AG20443 (cell line): Measurements from ENCODE around the gene C19orf53.
"Not testable (repeated sequence)": the region's sequence is repeated elsewhere in the genome, so short reads cannot be mapped to it uniquely, and the experiment has no call there.

Source experiments
- DNase-seq: peaks from one replicate; pipeline ENCODE4 v3.0.0; 2012; ENCODE audit warnings: low spot score, mixed read lengths

The C19orf53 gene

GRCh38 chr19:13774217-13775191, at the start of gene C19orf53:
C19orf53 (plus strand) TSS chr19:13774456; CDS start chr19:13774478, 22 bp downstream.
- peak; percentile 94 for DNase-seq

DNA sequence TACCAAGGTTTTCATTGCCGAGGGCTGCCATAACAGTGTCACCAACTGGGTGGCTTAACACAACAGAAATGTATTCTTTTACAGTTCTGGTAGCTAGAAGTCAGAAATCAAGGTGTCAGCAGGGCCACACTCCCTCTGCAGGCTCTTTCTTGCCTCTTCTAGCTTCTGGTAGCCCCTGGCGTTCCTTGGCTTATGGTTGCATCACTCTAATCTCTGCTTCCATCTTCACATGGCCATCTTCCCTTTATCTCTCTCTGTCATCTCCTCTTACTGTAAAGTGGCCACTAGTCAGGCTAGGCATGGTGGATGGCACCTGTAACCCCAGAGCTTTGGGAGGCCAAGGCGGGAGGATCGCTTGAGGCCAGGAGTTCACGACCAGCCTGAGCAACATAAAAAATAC, 47.9 kb upstream of the C19orf53 start:
- DNase-seq: no peak

- peak; percentile 56 for DNase-seq
Measured at GRCh38 chr19:13727798-13728197, 46.5 kb upstream of the C19orf53 start.

GRCh38 chr19:13729859-13730258, 44.4 kb upstream of the C19orf53 start:
- no peak for DNase-seq

DNA sequence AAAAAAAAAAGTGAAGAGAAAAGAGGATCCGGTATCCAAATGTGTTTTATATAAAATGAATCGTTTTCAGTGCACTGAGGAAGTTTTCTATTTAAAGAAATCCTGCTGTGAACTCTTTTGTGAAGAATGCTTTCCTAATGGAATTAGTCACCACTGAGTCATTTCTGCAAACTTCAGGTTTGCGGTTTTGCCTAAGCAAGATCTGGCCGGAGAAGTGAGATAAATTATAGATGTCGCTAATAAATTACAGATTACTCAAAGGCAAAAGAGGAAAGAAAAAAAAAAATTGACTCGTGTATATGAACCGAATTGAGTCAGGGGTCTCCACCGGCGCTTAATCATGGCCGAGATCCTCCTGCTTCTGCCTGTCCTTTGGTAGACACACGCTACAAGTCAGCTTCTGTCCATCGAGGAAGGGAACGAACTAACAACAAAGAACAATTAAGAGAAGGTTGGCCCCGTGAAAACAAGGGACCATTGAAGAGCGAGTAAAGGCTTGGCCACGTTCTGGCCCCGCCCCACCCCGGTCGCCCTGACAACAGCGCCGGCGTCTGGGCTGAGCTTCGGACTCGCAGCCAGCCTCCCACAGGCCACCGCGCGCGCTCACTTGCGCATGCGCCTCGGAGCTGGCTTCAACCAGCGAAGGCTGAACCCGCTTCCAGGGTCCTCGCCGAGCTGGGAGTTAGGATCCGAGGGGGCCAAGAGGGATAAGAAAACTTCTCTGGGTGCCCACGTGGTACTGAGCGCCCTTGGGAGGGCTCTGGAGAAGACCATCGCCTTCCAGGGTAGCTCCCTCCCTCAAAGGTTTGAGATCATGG, 42.9 kb upstream of the C19orf53 start:
- DNase-seq: peak; percentile 98

- DNase-seq: no peak
Measured at GRCh38 chr19:13732337-13732736, 41.9 kb upstream of the C19orf53 start.

DNA sequence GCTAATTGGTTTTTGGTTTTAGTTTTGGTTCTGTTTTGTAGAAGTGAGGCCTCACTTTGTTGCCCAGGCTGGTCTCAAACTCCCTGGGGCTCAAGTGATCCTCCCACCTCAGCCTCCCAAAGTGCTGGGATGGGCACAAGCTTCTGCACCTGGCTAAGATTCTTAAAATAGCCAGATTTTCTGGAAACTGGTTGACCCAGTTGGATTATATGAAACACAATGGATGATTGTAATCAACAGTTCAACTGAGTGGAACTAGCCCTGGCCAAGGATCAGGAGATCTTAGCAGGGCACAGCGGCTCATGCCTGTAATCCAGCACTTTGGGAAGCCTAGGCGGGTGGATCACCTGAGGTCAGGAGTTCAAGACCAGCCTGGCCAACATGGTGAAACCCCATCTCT, 39.5 kb upstream of the C19orf53 start:
- DNase-seq: no peak

DNA sequence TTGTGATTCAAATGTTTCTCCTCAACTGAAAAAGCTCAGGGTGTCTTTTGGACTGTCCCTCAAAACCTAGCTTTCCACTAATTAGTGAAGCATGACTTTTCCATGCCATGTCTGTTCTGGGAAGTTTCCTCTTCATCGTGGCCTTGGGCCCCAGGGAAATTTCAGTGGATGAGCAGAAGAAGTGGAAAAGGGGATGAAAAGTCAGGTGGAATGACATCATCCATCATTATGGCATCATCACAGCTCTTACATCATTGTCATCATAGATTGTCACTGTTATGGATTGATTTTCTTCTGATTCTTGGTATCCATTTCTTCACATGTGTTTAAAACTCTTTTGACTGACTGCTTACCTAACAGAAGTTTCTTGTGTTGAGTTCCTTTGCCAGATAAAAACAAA, 36.2 kb upstream of the C19orf53 start:
- DNase-seq: no peak

DNA sequence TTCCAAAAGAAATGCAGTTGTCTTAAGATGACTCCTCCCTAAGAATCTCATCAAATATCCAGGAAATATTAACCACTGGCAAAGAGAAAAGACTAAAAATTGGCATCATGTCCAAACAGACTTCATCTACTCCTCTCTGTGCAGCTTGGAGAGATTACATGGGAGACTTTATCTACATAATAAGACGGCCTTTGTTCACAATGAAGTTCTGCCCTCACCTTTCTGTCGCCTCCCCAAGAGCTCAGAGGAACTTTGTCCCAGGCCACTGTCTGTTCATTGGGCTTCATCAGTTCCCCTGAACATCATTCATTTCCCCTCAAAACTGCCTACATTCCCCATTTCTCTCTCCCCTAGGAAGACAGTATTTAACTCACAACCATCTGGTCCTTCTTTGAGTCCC, 32.4 kb upstream of the C19orf53 start:
- no peak for DNase-seq

- DNase-seq: no peak
Measured at GRCh38 chr19:13742756-13743155, 31.5 kb upstream of the C19orf53 start.

- DNase-seq: no peak
Measured at GRCh38 chr19:13744174-13744573, 30.1 kb upstream of the C19orf53 start.

DNA sequence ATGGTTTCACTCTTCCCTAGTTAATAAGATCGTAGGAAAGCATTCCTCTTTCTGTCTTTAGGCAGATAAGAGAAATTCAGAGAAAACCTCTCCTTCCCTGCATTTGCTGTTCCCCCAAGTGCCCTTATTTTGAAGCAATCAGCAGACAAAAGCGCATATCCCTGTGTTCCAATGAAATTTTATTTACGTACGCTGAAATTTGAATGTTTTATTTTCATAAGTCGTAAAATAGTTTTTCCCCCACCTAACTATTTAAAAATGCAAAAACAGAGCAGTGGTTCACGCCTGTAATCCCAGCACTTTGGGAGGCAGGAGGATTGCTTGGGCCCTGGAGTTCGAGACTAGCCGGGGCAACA, 27.2 kb upstream of the C19orf53 start:
- DNase-seq: no peak

DNA sequence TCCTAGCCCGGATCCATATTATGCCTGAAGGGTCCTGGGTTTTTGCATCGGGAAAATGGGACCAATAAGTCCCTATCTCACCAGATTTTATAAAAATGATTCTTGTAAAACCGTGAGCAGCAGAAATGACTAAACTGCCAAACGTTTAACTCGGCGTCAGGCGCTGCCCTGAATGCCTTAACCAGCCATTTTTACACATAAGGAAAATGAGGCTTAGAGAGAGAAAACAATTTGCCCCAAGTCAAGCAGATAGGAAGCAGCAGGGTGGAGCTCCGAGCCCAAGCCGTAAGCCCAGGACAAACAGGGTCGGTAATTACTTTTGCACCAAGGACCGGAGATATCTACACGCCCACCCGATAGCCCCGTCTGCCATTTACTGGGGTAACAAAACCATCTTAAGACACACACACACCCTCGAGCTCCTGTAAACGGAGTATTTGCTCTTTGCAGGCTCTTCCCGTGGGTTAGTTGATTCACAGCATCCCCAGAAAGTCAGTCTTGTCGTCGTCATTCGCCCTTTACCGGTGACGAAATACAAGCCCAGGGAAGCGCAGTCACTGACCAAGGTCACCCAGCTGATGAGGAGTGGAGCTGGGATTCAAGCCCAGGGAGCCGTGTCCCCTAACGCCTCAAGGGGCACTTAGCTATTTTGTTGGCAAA, 26.0 kb upstream of the C19orf53 start:
- peak; percentile 48 for DNase-seq

- no peak for DNase-seq
Measured at GRCh38 chr19:13751436-13751835, 22.8 kb upstream of the C19orf53 start.

- DNase-seq: not testable (repeated sequence)
Measured at GRCh38 chr19:13753622-13754021, 20.6 kb upstream of the C19orf53 start.

- no peak for DNase-seq
Measured at GRCh38 chr19:13756210-13756609, 18.0 kb upstream of the C19orf53 start.

DNA sequence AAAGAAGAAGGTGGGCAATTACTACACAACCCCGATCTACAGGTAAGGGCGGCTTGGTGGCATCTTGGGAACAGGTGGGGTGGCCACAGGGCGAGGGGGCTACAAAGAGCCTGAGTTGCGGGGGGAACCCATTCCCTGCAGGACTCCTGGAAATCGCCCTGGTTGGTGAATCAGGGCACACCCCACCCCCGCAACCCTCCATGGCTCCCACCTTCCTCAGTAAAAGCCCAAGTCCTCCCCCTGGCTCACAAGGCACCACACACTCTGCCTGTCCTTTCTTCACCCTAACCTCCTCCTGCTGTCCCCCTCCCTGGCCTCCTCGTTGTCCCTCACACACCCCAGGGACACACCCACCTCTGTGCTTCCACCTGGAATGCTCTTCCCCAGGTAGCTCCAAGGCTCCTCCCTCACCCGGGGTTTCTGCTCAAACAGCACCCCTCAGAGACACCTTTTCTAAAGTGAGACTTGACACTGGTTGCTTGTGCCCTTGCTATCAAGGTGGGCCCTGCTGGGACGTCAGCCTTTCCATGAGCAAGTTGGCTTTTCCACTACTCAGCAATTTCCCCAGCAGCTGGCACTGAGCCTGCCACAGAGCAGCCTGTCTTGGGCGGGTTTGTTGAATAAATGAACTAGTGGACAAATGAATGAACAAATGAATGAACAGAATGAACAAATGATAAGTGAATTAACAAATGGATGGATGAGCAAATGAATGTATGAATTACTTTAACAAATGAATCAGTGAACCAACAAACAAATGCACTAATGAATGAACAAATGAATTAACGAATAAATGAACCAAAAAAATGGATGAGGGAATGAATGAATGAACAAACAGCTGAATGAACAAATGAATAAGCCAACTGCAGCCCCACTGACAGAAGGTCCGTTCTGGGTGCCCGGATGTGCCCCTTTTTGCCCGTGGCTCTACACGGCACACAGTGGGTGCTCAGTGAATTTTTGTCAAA, 16.2 kb upstream of the C19orf53 start:
- no peak for DNase-seq

- DNase-seq: no peak
Measured at GRCh38 chr19:13758795-13759194, 15.5 kb upstream of the C19orf53 start.

DNA sequence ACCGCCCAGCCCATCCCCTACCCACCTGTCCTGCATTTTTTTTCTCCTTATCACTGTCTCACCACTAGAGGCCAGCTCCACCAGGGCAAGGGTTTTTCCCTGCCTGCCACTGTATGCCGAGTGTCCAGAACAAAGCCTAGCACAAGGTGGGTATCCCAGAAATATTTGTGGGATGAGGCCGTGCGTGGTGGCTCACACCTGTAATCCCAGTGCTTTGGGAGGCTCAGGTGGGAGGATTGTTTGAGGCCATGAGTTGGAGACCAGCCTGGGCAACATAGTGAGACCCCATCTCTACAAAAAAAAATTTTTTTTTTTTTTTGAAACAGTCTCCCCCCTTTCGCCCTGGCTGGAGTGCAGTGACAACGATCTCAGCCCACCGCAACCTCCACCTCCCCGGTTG, 12.8 kb upstream of the C19orf53 start:
- no peak for DNase-seq

GRCh38 chr19:13762635-13763235, 11.5 kb upstream of the C19orf53 start:
- no peak for DNase-seq

DNA sequence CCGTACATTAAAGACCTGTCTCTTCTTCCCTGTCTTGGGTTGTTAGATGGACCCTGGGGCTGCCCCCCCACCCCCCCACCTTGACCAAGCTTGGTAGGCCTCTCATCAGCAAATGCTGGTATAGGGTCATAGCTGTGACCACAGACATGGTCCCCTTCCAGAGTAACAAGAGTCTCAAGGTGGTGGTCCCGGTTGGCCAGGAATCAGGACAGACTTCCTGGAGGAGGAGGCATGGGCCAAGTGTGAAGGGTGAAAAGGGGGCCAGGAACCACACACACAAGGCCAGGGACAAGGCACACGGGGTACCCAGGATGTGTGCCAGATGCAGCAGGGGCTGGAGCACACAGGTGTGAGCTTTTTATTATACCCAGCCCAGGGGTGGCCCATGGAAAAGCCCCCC, 11.0 kb upstream of the C19orf53 start:
- no peak for DNase-seq
